HepG2 (cell line): ENCODE measurements around the gene FAM221B. TPM values are rescaled to one million over a fixed set of nuclear protein-coding genes. Genes with fewer than 3 reads are reported as not detected.

ENCODE experiments used
- ATAD3A ChIP-seq: sonication (generic); formaldehyde crosslinking; IDR thresholded peaks from 2 replicates; pipeline ENCODE4 v1.4.0; 2020; ENCODE audit warnings: missing genetic modification reagents
- CCDC6 ChIP-seq: sonication (generic); formaldehyde crosslinking; IDR thresholded peaks from 2 replicates; pipeline ENCODE4 v1.8.1; 2022; ENCODE audit warnings: mild to moderate bottlenecking, missing genetic modification reagents, moderate library complexity
- DPF2 ChIP-seq: sonication (generic); formaldehyde crosslinking; IDR thresholded peaks from 2 replicates; pipeline ENCODE4 v1.4.0; 2020; ENCODE audit warnings: mild to moderate bottlenecking, low read depth, missing genetic modification reagents, borderline replicate concordance
- FOSL1 ChIP-seq: sonication (generic); formaldehyde crosslinking; IDR thresholded peaks from 2 replicates; pipeline ENCODE4 v1.9.0; 2021; ENCODE audit warnings: missing genetic modification reagents, borderline replicate concordance
- GATA4 ChIP-seq: sonication (generic); IDR thresholded peaks from 2 replicates; pipeline ENCODE4 v1.6.1; 2016; ENCODE audit warnings: antibody characterized with exemption, low read depth, borderline replicate concordance
- HNF4A ChIP-seq: sonication (generic); formaldehyde crosslinking; IDR thresholded peaks from 2 replicates; pipeline ENCODE4 v1.4.0; 2020; ENCODE audit warnings: missing genetic modification reagents
- HNRNPK ChIP-seq: fragments of 200-400 bp; formaldehyde crosslinking; IDR thresholded peaks from 2 replicates; pipeline ENCODE4 v1.6.1; 2018; ENCODE audit warnings: low read length, low read depth, moderate library complexity, mild to moderate bottlenecking; ENCODE audit not compliant: poor library complexity, severe bottlenecking
- MATR3 ChIP-seq: sonication (generic); formaldehyde crosslinking; IDR thresholded peaks from 2 replicates; pipeline ENCODE4 v1.4.0; 2020; ENCODE audit warnings: missing genetic modification reagents
- MXI1 ChIP-seq: IDR thresholded peaks from 3 replicates; pipeline ENCODE4 v1.6.1; 2012; ENCODE audit warnings: low read depth, low read length, inconsistent platforms, borderline replicate concordance
- NCOR1 ChIP-seq: fragments of 200-600 bp; sonication (generic); IDR thresholded peaks from 2 replicates; pipeline ENCODE4 v1.7.0; 2017; ENCODE audit warnings: antibody characterized with exemption, low read length, borderline replicate concordance
- NR3C1 ChIP-seq: sonication (generic); formaldehyde crosslinking; IDR thresholded peaks from 2 replicates; pipeline ENCODE4 v1.4.0; 2020; ENCODE audit warnings: missing genetic modification reagents
- REPIN1 ChIP-seq: sonication (generic); formaldehyde crosslinking; IDR thresholded peaks from 2 replicates; pipeline ENCODE4 v1.8.0; 2022; ENCODE audit warnings: missing genetic modification reagents, low read depth, mild to moderate bottlenecking, borderline replicate concordance
- RFX1 ChIP-seq: fragments of 450-650 bp; IDR thresholded peaks from 2 replicates; pipeline ENCODE4 v1.6.1; 2017
- ZMAT3 ChIP-seq: sonication (generic); formaldehyde crosslinking; conservative IDR thresholded peaks from 2 replicates; pipeline ENCODE4 v1.7.0; 2021; ENCODE audit warnings: missing genetic modification reagents
- ZNF224 ChIP-seq: sonication (generic); formaldehyde crosslinking; IDR thresholded peaks from 2 replicates; pipeline ENCODE4 v1.5.0; 2020; ENCODE audit warnings: mild to moderate bottlenecking, missing genetic modification reagents
- ZNF33A ChIP-seq: sonication (generic); formaldehyde crosslinking; IDR thresholded peaks from 2 replicates; pipeline ENCODE4 v1.5.1; 2020; ENCODE audit warnings: missing genetic modification reagents, mild to moderate bottlenecking, moderate library complexity, borderline replicate concordance
- ZNF607 ChIP-seq: sonication (generic); formaldehyde crosslinking; IDR thresholded peaks from 2 replicates; pipeline ENCODE4 v1.5.1; 2020; ENCODE audit warnings: missing genetic modification reagents, mild to moderate bottlenecking, borderline replicate concordance
- ZNF766 ChIP-seq: sonication (generic); formaldehyde crosslinking; IDR thresholded peaks from 2 replicates; pipeline ENCODE4 v1.5.0; 2020; ENCODE audit warnings: missing genetic modification reagents, borderline replicate concordance
- ZNF772 ChIP-seq: sonication (generic); formaldehyde crosslinking; IDR thresholded peaks from 2 replicates; pipeline ENCODE4 v1.5.0; 2020; ENCODE audit warnings: mild to moderate bottlenecking, missing genetic modification reagents
- polyA plus RNA-seq, 8 experiments: library from polyadenylated mRNA; depleted of rRNA in 3 of 8; stranded (reverse) in 7 of 8; unstranded in 1 of 8; fragments of >200 nt; fragmentation: Illumina TruSeq in 4 of 8; extraction: Trizol in 4 of 8; gene quantifications; 2 replicates each; pipeline versions ENCODE4 v1.2.1 to v1.2.3, GENCODE V29; 2011 to 2016; ENCODE audit warnings: low read depth in 4 of 8, missing spikeins in 1 of 8, mixed read lengths in 1 of 8; ENCODE audit not compliant: insufficient read depth in 1 of 8
- total RNA-seq, 5 experiments: library from RNA; depleted of rRNA; stranded (reverse); fragments of >200 nt; fragmentation: Illumina TruSeq; extraction: Trizol; gene quantifications; 2 replicates each; pipeline ENCODE4 v1.2.3, GENCODE V29; 2016; ENCODE audit warnings: low read depth in 1 of 5
- TF ChIP-seq, protein P1 (sequence below): sonication (generic); formaldehyde crosslinking; IDR thresholded peaks from 2 replicates; pipeline ENCODE4 v1.4.0; 2020; ENCODE audit warnings: missing genetic modification reagents
- TF ChIP-seq, protein P2 (sequence below), 2 experiments: IDR thresholded peaks; 2 replicates each; pipeline ENCODE4 v1.6.1; 2011 to 2012; ENCODE audit warnings: low read length in 2 of 2, borderline replicate concordance in 1 of 2, low read depth in 1 of 2, mild to moderate bottlenecking in 1 of 2, moderate library complexity in 1 of 2
- TF ChIP-seq, protein P3 (sequence below): sonication (generic); formaldehyde crosslinking; IDR thresholded peaks from 2 replicates; pipeline ENCODE4 v1.8.0; 2022; ENCODE audit warnings: missing genetic modification reagents, mild to moderate bottlenecking, moderate library complexity, borderline replicate concordance

The FAM221B gene
- total and polyA plus RNA-seq, 2 of the 13 experiments (the other 11 are each of a cell fraction or from before 2014, with no cell fraction given), result not detected

DNA sequence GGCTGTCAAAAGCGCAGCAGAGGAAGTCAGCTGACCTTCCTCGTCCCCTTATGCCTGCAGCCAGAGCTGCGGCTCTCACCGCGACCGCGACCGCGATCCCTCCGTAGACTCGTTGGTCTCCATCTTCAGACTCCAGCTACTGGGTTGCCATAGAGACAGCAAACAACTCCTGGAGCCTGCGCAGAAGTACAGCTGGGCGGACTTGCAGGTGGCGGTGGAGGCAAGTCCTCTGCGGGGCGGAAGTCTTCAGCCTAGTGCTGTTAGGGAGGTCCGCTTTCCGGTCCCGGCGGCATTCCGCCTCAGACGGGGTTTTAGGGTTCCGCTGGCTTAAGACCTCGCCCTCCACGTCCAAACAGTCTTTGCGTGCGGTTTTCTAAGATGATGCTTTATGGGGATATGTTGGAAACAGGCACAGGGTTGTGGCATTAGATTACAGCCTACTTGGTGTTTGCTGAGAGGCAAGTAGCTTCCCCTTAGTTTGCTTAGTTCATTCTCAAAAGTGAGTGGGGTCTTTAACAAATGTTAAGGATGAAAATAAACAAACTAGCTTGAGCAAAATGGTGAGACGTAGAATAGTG, 16.4 kb downstream of the FAM221B start, which contains the start of gene SPAG8 (continued):
- TF ChIP-seq, protein P1, sequence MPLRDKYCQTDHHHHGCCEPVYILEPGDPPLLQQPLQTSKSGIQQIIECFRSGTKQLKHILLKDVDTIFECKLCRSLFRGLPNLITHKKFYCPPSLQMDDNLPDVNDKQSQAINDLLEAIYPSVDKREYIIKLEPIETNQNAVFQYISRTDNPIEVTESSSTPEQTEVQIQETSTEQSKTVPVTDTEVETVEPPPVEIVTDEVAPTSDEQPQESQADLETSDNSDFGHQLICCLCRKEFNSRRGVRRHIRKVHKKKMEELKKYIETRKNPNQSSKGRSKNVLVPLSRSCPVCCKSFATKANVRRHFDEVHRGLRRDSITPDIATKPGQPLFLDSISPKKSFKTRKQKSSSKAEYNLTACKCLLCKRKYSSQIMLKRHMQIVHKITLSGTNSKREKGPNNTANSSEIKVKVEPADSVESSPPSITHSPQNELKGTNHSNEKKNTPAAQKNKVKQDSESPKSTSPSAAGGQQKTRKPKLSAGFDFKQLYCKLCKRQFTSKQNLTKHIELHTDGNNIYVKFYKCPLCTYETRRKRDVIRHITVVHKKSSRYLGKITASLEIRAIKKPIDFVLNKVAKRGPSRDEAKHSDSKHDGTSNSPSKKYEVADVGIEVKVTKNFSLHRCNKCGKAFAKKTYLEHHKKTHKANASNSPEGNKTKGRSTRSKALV (CRISPR knock-in tag), result no peak
- TF ChIP-seq DPF2 (CRISPR knock-in tag) (no peak), RFX1 (peak; percentile 90), NR3C1 (CRISPR knock-in tag) (no peak), ZNF607 (no peak; the same call in 1 of the 2 replicates), MATR3 (CRISPR knock-in tag) (no peak), HNRNPK (no peak), FOSL1 (CRISPR knock-in tag) (no peak), ZMAT3 (CRISPR knock-in tag) (no peak), HNF4A (CRISPR knock-in tag) (no peak), ZNF224 (no peak), ATAD3A (CRISPR knock-in tag) (no peak), GATA4 (no peak), CCDC6 (CRISPR knock-in tag) (no peak), ZNF33A (no peak), NCOR1 (no peak), REPIN1 (CRISPR knock-in tag) (peak; percentile 85; the same call in 1 of the 2 replicates), ZNF772 (0 out of 2 replicates have a peak, but pooled peaks have one; percentile 63), ZNF766 (no peak), MXI1 (peak; percentile 84; the same call in 1 of the 3 replicates)
- TF ChIP-seq, protein P2, sequence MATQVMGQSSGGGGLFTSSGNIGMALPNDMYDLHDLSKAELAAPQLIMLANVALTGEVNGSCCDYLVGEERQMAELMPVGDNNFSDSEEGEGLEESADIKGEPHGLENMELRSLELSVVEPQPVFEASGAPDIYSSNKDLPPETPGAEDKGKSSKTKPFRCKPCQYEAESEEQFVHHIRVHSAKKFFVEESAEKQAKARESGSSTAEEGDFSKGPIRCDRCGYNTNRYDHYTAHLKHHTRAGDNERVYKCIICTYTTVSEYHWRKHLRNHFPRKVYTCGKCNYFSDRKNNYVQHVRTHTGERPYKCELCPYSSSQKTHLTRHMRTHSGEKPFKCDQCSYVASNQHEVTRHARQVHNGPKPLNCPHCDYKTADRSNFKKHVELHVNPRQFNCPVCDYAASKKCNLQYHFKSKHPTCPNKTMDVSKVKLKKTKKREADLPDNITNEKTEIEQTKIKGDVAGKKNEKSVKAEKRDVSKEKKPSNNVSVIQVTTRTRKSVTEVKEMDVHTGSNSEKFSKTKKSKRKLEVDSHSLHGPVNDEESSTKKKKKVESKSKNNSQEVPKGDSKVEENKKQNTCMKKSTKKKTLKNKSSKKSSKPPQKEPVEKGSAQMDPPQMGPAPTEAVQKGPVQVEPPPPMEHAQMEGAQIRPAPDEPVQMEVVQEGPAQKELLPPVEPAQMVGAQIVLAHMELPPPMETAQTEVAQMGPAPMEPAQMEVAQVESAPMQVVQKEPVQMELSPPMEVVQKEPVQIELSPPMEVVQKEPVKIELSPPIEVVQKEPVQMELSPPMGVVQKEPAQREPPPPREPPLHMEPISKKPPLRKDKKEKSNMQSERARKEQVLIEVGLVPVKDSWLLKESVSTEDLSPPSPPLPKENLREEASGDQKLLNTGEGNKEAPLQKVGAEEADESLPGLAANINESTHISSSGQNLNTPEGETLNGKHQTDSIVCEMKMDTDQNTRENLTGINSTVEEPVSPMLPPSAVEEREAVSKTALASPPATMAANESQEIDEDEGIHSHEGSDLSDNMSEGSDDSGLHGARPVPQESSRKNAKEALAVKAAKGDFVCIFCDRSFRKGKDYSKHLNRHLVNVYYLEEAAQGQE (IDR thresholded peaks at IDR 0.05; ENCODE audit: borderline replicate concordance in 1 of 2, low read depth in 1 of 2, low read length in 2 of 2), result no peak
- TF ChIP-seq, protein P3, sequence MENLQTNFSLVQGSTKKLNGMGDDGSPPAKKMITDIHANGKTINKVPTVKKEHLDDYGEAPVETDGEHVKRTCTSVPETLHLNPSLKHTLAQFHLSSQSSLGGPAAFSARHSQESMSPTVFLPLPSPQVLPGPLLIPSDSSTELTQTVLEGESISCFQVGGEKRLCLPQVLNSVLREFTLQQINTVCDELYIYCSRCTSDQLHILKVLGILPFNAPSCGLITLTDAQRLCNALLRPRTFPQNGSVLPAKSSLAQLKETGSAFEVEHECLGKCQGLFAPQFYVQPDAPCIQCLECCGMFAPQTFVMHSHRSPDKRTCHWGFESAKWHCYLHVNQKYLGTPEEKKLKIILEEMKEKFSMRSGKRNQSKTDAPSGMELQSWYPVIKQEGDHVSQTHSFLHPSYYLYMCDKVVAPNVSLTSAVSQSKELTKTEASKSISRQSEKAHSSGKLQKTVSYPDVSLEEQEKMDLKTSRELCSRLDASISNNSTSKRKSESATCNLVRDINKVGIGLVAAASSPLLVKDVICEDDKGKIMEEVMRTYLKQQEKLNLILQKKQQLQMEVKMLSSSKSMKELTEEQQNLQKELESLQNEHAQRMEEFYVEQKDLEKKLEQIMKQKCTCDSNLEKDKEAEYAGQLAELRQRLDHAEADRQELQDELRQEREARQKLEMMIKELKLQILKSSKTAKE, result no peak
